GM18499 (cell line): ENCODE results near the gene GATAD2B.
"Not testable (repeated sequence)": the region's sequence is repeated elsewhere in the genome, so short reads cannot be mapped to it uniquely, and the experiment has no call there.

Experiments
- ATAC-seq: cut with Tn5 transposase; IDR thresholded peaks from one replicate; pipeline ENCODE4 v1.9.1; 2021; ENCODE audit warnings: moderate number of reproducible peaks; ENCODE audit not compliant: insufficient read depth, unreplicated experiment

Gene GATAD2B

GRCh38 chr1:153769221-153769620, 153.6 kb downstream of the GATAD2B start:
- no peak for ATAC-seq

- ATAC-seq = no peak
These were observed 154.2 kb downstream of the GATAD2B start for GRCh38 chr1:153768316-153769181.

GRCh38 chr1:153767519-153767918, 155.3 kb downstream of the GATAD2B start:
- ATAC-seq = no peak

GRCh38 chr1:153766663-153767062, 156.1 kb downstream of the GATAD2B start:
- not testable (repeated sequence) for ATAC-seq

GRCh38 chr1:153764310-153764709, 158.5 kb downstream of the GATAD2B start:
- ATAC-seq = no peak

- ATAC-seq = no peak
These were observed 159.2 kb downstream of the GATAD2B start for GRCh38 chr1:153763365-153764225.

- no peak for ATAC-seq
These were observed 162.3 kb downstream of the GATAD2B start for GRCh38 chr1:153760440-153760839.
